ENCODE results near the gene CPNE7.
"Not testable (repeated sequence)": the region's sequence is repeated elsewhere in the genome, so short reads cannot be mapped to it uniquely, and the experiment has no call there.

The CPNE7 gene

GRCh38 chr16:89583895-89584644, 8.5 kb downstream of the CPNE7 start:
- no peak for DNase-seq

- no peak for DNase-seq
These were observed 9.4 kb downstream of the CPNE7 start for GRCh38 chr16:89584768-89585549.

GRCh38 chr16:89586218-89586617, 10.7 kb downstream of the CPNE7 start:
- no peak for DNase-seq

GRCh38 chr16:89586853-89587252, 11.3 kb downstream of the CPNE7 start:
- DNase-seq: no peak

GRCh38 chr16:89587676-89588075, 12.1 kb downstream of the CPNE7 start:
- not testable (repeated sequence) for DNase-seq

- DNase-seq: no peak
These were observed 13.0 kb downstream of the CPNE7 start for GRCh38 chr16:89588413-89589109.

GRCh38 chr16:89589241-89589926, 13.8 kb downstream of the CPNE7 start:
- DNase-seq: no peak

GRCh38 chr16:89593841-89594240, 18.3 kb downstream of the CPNE7 start:
- peak; percentile 16 to 19 for DNase-seq

GRCh38 chr16:89595330-89596060, 19.9 kb downstream of the CPNE7 start:
- no peak for DNase-seq

GRCh38 chr16:89596061-89596689, 20.6 kb downstream of the CPNE7 start:
- no peak for DNase-seq

GRCh38 chr16:89596957-89597649, 21.5 kb downstream of the CPNE7 start:
- DNase-seq: no peak

GRCh38 chr16:89598199-89598598, 22.6 kb downstream of the CPNE7 start:
- no peak for DNase-seq

- no peak for DNase-seq
These were observed 23.9 kb downstream of the CPNE7 start for GRCh38 chr16:89599451-89599858.

GRCh38 chr16:89599902-89600301, 24.3 kb downstream of the CPNE7 start:
- DNase-seq: no peak

- DNase-seq: no peak
These were observed 24.9 kb downstream of the CPNE7 start for GRCh38 chr16:89600427-89600826.

- no peak for DNase-seq
These were observed 25.4 kb downstream of the CPNE7 start for GRCh38 chr16:89600956-89601355.

- no peak for DNase-seq
These were observed 26.3 kb downstream of the CPNE7 start for GRCh38 chr16:89601906-89602272.

- DNase-seq: peak; percentile 64 to 68
These were observed 26.9 kb downstream of the CPNE7 start for GRCh38 chr16:89602273-89602951.

- DNase-seq: no peak
These were observed 27.5 kb downstream of the CPNE7 start for GRCh38 chr16:89602952-89603590.

GRCh38 chr16:89604764-89605163, 29.2 kb downstream of the CPNE7 start:
- no peak for DNase-seq

Data from activated CD4-positive, alpha-beta T cell treated with anti-CD3 and anti-CD28 coated beads, Interleukin-2, amount 50 U/mL, for 4 hours (primary cell).